ENCODE measurements around the gene CTXND2.
"Not testable (repeated sequence)": the region's sequence is repeated elsewhere in the genome, so short reads cannot be mapped to it uniquely, and the experiment has no call there.

DNA sequence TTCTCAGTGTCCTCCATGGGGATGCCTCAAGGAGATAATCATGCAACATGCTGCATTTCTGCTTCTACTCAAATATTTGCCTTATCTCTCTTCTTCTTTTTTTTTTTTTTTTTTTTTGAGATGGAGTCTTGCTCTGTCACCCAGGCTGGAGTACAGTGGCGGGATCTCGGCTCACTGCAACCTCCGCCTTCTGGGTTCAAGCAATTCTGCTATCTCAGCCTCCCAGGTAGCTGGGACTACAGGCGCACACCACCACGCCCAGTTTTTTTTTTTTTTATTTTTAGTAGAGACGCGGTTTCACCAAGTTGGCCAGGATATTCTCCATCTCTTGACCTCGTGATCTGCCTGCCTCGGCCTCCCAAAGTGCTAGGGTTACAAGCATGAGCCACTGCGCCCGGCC lies 46.1 kb upstream of the CTXND2 start:
- TF ChIP-seq, protein P1, sequence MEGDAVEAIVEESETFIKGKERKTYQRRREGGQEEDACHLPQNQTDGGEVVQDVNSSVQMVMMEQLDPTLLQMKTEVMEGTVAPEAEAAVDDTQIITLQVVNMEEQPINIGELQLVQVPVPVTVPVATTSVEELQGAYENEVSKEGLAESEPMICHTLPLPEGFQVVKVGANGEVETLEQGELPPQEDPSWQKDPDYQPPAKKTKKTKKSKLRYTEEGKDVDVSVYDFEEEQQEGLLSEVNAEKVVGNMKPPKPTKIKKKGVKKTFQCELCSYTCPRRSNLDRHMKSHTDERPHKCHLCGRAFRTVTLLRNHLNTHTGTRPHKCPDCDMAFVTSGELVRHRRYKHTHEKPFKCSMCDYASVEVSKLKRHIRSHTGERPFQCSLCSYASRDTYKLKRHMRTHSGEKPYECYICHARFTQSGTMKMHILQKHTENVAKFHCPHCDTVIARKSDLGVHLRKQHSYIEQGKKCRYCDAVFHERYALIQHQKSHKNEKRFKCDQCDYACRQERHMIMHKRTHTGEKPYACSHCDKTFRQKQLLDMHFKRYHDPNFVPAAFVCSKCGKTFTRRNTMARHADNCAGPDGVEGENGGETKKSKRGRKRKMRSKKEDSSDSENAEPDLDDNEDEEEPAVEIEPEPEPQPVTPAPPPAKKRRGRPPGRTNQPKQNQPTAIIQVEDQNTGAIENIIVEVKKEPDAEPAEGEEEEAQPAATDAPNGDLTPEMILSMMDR (conservative IDR thresholded peaks at IDR 0.05; ENCODE audit: low read length), result not testable (repeated sequence)
- TF ChIP-seq EZH2phosphoT487 (IDR thresholded peaks at IDR 0.05; ENCODE audit: borderline replicate concordance, low read depth, low read length), result not testable (repeated sequence)

Measured in OCI-LY7 (cell line).